Esophagus (tissue), 2 donors: Measurements from ENCODE around the gene HMCES. TPM values are rescaled to one million over a fixed set of nuclear protein-coding genes. Genes with fewer than 3 reads are reported as not detected.
"Not testable (repeated sequence)": the region's sequence is repeated elsewhere in the genome, so short reads cannot be mapped to it uniquely, and the experiment has no call there.

Experiments
- H3K27ac ChIP-seq, 2 donors: one replicate each; pipeline ENCODE4 v1.5.1; 2013; ENCODE audit warnings: low read depth in 2 of 2, mild to moderate bottlenecking in 2 of 2, inconsistent platforms in 1 of 2, low read length in 1 of 2, moderate library complexity in 1 of 2
- H3K27me3 ChIP-seq, 2 donors: one replicate each; pipeline ENCODE4 v1.6.1; 2013; ENCODE audit warnings: low read length in 2 of 2, control low read depth in 1 of 2, mild to moderate bottlenecking in 1 of 2; ENCODE audit not compliant: insufficient read depth in 2 of 2, control insufficient read depth in 1 of 2
- H3K36me3 ChIP-seq, 2 donors: one replicate each; pipeline ENCODE4 v1.6.1; 2013; ENCODE audit warnings: low read length in 1 of 2; ENCODE audit not compliant: control insufficient read depth in 2 of 2, insufficient read depth in 2 of 2
- H3K4me1 ChIP-seq, 2 donors: one replicate each; pipeline ENCODE4 v1.6.1; 2013; ENCODE audit warnings: low read length in 1 of 2; ENCODE audit not compliant: control insufficient read depth in 2 of 2, insufficient read depth in 2 of 2
- H3K4me3 ChIP-seq, 2 donors: one replicate each; pipeline ENCODE4 v1.5.1; 2013; ENCODE audit warnings: low read length in 2 of 2, mild to moderate bottlenecking in 2 of 2, low read depth in 1 of 2, moderate library complexity in 1 of 2
- H3K9me3 ChIP-seq, 2 donors: one replicate each; pipeline ENCODE4 v1.6.1; 2013; ENCODE audit warnings: mild to moderate bottlenecking in 2 of 2, low read depth in 1 of 2, low read length in 1 of 2, moderate library complexity in 1 of 2; ENCODE audit not compliant: control insufficient read depth in 2 of 2, insufficient read depth in 1 of 2
- WGBS, 2 donors: extraction: QIAGEN DNeasy Blood & Tissue Kit; methylation state at CpG; one replicate each; pipeline ENCODE4 v1.1.7; 2013; 5-methylcytosine and 5-hydroxymethylcytosine counted together
- polyA plus RNA-seq, 2 donors: library from polyadenylated mRNA; stranded (reverse); fragments of 200-250 nt; gene quantifications; one replicate each; pipeline ENCODE4 v1.2.3, GENCODE V29; 2013
- donor health status: healthy with polysubstance abuse.
- donor health status: Bipolar disorder and iron deficiency.

HMCES gene
- polyA plus RNA-seq, 2 donors: 26.3 to 31.3 TPM

DNA sequence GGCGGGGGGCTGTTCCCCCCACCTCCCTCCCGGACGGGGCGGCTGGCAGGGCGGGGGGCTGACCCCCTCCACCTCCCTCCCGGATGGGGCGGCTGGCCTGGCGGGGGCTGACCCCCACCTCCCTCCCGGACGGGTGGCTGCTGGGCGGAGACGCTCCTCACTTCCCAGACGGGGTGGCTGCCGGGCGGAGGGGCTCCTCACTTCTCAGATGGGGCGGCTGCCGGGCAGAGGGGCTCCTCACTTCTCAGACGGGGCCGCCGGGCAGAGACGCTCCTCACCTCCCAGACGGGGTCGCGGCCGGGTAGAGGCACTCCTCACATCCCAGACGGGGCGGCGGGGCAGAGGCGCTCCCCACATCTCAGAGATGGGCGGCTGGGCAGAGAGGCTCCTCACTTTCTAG lies 61.2 kb downstream of the HMCES start:
- not testable (repeated sequence) for H3K4me1 ChIP-seq, H3K27ac ChIP-seq, H3K9me3 ChIP-seq, H3K36me3 ChIP-seq, H3K27me3 ChIP-seq, H3K4me3 ChIP-seq
- WGBS, 2 donors: 96% methylated on average over 18 to 25 of the region's 30 CpGs

DNA sequence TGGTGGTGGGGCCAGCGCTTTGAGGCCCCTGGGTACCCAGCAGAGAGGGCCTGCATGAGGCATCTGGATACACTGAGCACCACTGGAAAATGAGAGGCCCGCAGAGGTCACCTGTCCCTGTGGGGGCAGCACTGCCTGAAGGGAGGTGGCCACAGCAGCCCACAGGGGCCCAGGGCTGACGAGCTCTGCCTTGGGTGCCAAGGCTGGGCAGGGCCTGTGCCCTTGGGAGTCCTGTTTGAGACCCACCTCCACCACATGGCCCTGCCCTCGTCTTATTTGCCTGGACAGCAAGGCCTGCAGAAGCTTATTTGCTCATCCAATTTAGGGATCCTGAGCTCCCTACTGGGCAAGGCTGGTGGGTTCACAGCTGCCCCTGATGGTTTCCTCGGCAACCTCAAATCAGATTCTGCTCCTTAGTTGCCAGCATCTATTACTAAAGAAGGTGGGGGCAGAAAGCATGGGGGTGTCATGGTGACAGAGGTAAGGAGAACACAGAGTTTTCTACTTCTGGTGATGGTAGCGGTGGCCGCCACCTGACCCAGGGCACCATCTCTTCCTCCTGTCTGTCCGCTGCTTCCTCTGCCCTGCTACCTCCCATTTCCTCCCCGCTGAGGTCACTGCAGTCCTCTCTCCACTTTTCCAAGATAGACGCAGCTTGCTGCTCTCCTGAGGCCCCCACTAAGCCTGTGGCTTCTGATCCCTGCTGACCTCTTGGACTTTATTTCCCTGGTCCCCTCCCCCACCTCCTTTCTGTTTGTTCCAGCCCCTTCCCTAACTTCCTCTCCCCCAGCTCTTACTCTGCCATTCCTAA lies 62.9 kb downstream of the HMCES start:
- Histone ChIP-seq H3K27me3 (peaks cover 0 to 3% of the 10 kb centered on the region in 2 donors), H3K27ac (no peak overlapping the region), H3K4me1 (peaks cover 0 to 4% of the 10 kb centered on the region in 2 donors), H3K36me3 (no peaks in the 10 kb centered on the region), H3K4me3 (no peak overlapping the region), H3K9me3 (no peaks in the 10 kb centered on the region)
- 73 to 89% methylated on average over 10 of the region's 10 CpGs for WGBS, 2 donors

DNA sequence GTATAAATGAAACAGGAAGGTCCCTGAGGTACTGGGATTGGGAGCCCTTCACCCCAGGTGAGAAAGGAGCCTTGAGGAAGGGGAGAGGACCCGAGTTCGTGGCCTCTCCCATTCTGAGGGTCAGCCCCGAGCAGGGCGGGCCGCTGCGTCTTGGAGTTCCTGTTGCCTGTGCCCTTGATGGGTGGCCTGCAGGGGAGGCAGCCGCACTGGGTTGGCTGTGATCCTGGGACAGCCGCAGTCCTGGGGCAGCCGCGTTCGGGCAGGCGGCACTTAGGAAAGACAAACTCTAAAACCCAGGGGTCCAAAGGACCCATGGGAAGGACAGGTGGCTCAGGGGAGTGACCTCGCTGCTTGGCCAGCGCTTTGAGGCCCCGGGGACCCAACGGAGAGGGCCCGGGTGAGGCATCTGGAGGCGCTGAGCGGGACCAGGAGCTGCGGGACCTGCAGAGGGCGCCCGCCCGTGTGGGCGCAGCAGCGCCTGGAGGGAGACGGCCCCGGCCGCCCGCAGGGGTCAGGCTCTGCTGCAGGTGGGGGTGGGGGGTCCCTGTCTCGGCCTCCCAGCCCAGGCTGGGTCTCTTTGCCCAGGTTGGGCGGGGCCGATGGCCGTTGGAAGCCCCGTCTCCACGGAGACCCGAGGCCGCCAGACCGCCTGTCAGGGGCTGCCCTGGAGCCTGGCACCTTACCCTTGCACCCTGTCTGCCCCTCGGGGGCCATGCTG lies 65.1 kb downstream of the HMCES start:
- Histone ChIP-seq H3K27me3 (peaks cover 0 to 3% of the 10 kb centered on the region in 2 donors), H3K4me1 (peaks cover 0 to 4% of the 10 kb centered on the region in 2 donors), H3K27ac (no peak overlapping the region), H3K36me3 (no peaks in the 10 kb centered on the region), H3K4me3 (no peak overlapping the region), H3K9me3 (peaks cover 0 to 2% of the 10 kb centered on the region in 2 donors)
- WGBS, 2 donors: 17 to 18% methylated on average over 35 to 39 of the region's 39 CpGs

DNA sequence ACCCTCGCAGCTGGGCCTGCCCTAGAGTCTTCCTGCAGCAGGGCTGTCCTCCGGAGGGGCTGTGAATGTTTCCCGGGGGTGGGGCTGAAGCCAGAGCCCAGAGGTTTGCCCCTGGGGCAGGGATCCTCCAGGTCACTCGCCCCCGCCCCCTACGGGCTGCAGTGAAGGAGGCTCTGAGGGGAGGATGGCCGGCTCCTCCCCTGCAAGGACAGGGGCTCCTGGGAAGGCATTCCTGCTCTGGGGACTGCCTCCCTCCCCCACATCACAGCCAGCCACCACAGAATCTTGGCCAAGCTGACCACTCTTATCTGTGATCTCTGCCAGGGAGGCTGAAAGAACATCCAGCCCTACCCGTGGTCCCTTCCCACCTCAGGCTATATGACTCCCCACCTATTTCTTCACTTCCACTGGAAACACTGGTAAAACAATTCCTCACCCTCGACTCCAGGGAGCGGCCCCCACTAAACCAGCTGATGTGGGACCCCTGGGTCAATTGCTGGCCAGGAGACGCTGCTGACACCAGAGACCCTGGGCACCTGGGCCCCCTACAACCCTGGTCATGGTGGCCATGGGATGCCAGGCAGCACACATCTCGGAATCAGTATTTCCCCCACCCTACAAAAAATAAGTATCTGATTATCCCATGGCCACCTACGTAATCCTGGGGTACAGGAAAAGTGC lies 66.0 kb downstream of the HMCES start:
- H3K4me3 ChIP-seq: no peak overlapping the region
- WGBS, 2 donors: 45% methylated on average over 13 of the region's 13 CpGs

DNA sequence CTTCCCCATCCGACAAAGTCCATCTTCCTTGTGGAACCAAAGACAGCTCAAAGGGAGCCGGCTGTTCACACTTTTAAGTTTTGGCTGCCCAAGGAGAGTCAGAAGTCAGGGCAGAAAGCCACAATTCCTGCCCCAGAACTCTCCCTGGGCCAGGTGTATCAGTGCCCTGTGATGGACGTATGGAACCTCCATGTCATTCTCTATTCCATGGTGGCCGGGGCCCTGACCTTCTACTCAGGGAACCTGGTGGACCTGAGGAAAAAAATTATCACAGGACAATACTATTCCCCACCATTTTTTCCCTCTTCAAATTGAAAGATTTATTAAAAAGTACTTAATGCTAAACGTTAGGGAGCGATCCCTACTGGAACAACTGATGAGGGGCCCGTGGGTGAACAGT lies 66.6 kb downstream of the HMCES start:
- Histone ChIP-seq H3K27ac (no peak overlapping the region), H3K36me3 (no peaks in the 10 kb centered on the region), H3K27me3 (peaks cover 0 to 3% of the 10 kb centered on the region in 2 donors), H3K9me3 (peaks cover 0 to 2% of the 10 kb centered on the region in 2 donors), H3K4me3 (no peak overlapping the region), H3K4me1 (peaks cover 0 to 4% of the 10 kb centered on the region in 2 donors)
- WGBS, 2 donors: 89 to 93% methylated on average over 7 of the region's 7 CpGs

More for the DNA sequence above, 66.0 kb downstream of the HMCES start:
- Histone ChIP-seq H3K36me3 (no peaks in the 10 kb centered on the region), H3K27ac (no peak overlapping the region), H3K4me1 (peaks cover 0 to 4% of the 10 kb centered on the region in 2 donors), H3K27me3 (peaks cover 0 to 3% of the 10 kb centered on the region in 2 donors), H3K9me3 (peaks cover 0 to 2% of the 10 kb centered on the region in 2 donors)

DNA sequence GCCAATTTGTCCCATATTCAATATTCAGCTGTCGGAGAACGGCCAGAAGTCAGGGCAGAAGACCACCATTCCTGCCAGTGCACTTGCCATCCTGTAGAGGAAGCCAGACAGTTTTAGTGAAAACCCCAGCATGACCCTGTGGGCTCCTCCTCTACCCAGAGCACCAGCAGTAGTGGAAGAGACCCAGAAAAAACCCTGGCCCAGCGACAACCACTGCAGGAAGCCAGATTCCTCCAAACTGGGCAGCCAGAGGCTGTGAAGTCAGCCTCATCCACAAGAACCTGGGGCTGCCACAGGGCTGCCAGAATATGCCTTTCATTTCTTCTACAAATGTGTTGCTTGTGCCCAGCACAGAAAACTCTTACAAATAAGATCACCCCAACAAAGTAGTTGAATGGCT lies 67.3 kb downstream of the HMCES start:
- no peaks in the 10 kb centered on the region for H3K36me3 ChIP-seq
- WGBS, 2 donors: 73 to 85% methylated on average over 3 of the region's 3 CpGs

DNA sequence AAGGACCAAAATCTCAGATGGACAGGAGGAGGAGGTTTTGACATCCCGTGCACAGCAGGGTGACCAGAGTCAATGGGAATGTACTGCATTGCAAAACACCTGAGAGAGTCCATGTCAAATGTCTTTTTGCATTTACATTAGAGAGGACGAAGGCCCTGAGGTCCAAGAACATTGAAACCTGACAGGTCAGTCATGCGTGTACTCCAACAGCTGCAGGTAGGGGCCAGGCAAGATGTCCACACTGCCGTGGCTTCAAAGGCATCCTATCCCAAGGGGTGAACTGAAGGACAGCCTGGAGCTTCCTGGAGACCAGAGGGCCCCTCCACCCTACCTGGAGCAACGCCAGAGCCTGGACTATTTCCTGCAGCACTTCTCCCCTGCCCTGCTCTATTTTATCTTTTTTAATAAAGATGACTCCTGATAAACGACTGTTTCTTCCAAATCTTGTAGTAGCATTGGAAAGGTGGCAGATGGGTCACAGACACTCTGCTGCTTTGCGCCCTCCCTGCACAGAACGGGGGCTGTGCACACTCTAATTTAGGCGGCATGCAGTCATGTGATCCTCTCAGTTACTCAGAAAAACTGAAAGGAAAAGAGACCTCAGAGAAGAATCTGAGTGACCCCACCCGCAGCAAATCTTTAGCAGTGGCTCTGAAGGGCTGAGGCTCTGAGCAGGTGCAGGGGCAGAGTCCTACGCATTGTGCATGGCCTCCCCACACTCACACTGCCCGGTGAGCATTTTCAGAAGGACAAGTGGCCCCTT lies 68.2 kb downstream of the HMCES start:
- peaks cover 0 to 4% of the 10 kb centered on the region in 2 donors for H3K4me1 ChIP-seq
- H3K4me3 ChIP-seq: no peak overlapping the region
- H3K27ac ChIP-seq: no peak overlapping the region
- H3K9me3 ChIP-seq: peaks cover 0 to 2% of the 10 kb centered on the region in 2 donors
- no peaks in the 10 kb centered on the region for H3K36me3 ChIP-seq
- WGBS, 2 donors: 45 to 52% methylated on average over 12 of the region's 12 CpGs
- H3K27me3 ChIP-seq: no peaks in the 10 kb centered on the region

More for the DNA sequence above, 67.3 kb downstream of the HMCES start:
- no peak overlapping the region for H3K4me3 ChIP-seq
- peaks cover 0 to 4% of the 10 kb centered on the region in 2 donors for H3K4me1 ChIP-seq
- peaks cover 0 to 2% of the 10 kb centered on the region in 2 donors for H3K9me3 ChIP-seq
- peaks cover 0 to under 1% of the 10 kb centered on the region in 2 donors for H3K27me3 ChIP-seq
- H3K27ac ChIP-seq: no peak overlapping the region

DNA sequence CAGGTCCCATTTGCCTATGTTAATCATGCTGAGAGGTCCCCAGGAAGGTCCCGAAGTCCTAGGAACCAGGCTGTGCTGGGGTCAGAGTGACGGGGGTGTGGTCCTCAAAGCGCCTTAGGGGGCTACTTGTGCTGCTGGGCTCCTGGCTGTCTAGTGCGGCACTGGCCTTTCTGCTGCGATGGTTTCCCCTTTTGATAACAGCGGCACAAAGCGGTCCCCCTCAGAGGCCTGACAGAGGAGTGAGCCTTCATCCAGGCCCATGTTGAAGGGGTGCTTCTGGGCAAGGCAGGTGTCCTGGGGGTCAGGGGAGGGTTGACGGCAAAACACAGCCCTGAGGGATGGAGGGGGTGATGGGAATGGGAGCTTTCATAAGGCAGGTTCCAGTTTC lies 68.8 kb downstream of the HMCES start:
- no peak overlapping the region for H3K27ac ChIP-seq

DNA sequence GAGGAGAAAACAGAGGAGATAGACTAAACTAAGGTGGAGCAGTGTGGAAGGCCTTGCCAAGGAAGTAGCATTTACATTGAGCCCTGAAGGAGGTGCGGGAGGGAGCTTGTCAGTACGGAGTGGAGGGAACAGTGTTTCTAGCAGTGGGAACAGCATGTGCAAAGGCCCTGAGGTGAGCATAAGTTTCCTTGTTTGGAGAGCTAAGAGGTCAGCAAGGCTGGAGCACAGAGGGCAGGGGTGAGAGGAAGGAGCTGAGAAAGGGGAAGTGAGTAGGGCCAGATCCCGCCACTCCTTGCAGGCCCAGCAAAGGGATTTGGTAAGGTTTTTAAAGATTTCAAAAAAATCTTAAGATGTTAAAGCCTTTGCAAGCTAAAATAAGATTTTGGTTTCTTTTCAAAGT lies 70.1 kb downstream of the HMCES start:
- Histone ChIP-seq H3K27me3 (no peaks in the 10 kb centered on the region), H3K27ac (no peak overlapping the region), H3K4me1 (peaks cover 0 to 4% of the 10 kb centered on the region in 2 donors), H3K9me3 (peaks cover 0 to 2% of the 10 kb centered on the region in 2 donors), H3K36me3 (no peaks in the 10 kb centered on the region), H3K4me3 (no peak overlapping the region)
- 93% methylated on average over 3 of the region's 3 CpGs for WGBS, 2 donors

More for the DNA sequence above, 68.8 kb downstream of the HMCES start:
- Histone ChIP-seq H3K9me3 (peaks cover 0 to 2% of the 10 kb centered on the region in 2 donors), H3K36me3 (no peaks in the 10 kb centered on the region), H3K4me1 (peaks cover 0 to 4% of the 10 kb centered on the region in 2 donors), H3K4me3 (no peak overlapping the region), H3K27me3 (no peaks in the 10 kb centered on the region)
- WGBS, 2 donors: 80 to 81% methylated on average over 8 of the region's 8 CpGs
